HepG2 (cell line): Measurements from ENCODE around the gene POLR1D. TPM values are rescaled to one million over a fixed set of nuclear protein-coding genes. Genes with fewer than 3 reads are reported as not detected.

Experiments
- ADNP ChIP-seq: sonication (generic); formaldehyde crosslinking; IDR thresholded peaks from 2 replicates; pipeline ENCODE4 v1.4.0; 2020; ENCODE audit warnings: missing genetic modification reagents
- AKAP8 ChIP-seq: sonication (generic); formaldehyde crosslinking; IDR thresholded peaks from 2 replicates; pipeline ENCODE4 v1.5.1; 2020; ENCODE audit warnings: mild to moderate bottlenecking, missing genetic modification reagents
- ARID5B ChIP-seq: IDR thresholded peaks from 2 replicates; pipeline ENCODE4 v1.4.0; 2020; ENCODE audit warnings: mild to moderate bottlenecking, missing genetic modification reagents
- ATF1 ChIP-seq: IDR thresholded peaks from 2 replicates; pipeline ENCODE4 v1.6.1; 2016; ENCODE audit warnings: mild to moderate bottlenecking, control low read depth
- BRF2 ChIP-seq: sonication (generic); formaldehyde crosslinking; IDR thresholded peaks from 2 replicates; pipeline ENCODE4 v1.8.1; 2022; ENCODE audit warnings: mild to moderate bottlenecking, missing genetic modification reagents
- ETV6 ChIP-seq: sonication (generic); formaldehyde crosslinking; conservative IDR thresholded peaks from 2 replicates; pipeline ENCODE4 v1.4.0; 2020; ENCODE audit warnings: missing genetic modification reagents
- EZH2 ChIP-seq: conservative IDR thresholded peaks from 2 replicates; pipeline ENCODE4 v1.6.1; 2012; ENCODE audit warnings: mild to moderate bottlenecking, low read depth, low read length, moderate library complexity
- HES4 ChIP-seq: sonication (generic); formaldehyde crosslinking; IDR thresholded peaks from 2 replicates; pipeline ENCODE4 v1.9.0; 2021; ENCODE audit warnings: mild to moderate bottlenecking, missing genetic modification reagents, borderline replicate concordance
- HOXA5 ChIP-seq: sonication (generic); formaldehyde crosslinking; IDR thresholded peaks from 2 replicates; pipeline ENCODE4 v1.4.0; 2020; ENCODE audit warnings: missing genetic modification reagents
- JUN ChIP-seq: sonication (generic); formaldehyde crosslinking; IDR thresholded peaks from 2 replicates; pipeline ENCODE4 v1.4.0; 2020; ENCODE audit warnings: mild to moderate bottlenecking, missing genetic modification reagents
- KMT2B ChIP-seq: IDR thresholded peaks from 2 replicates; pipeline ENCODE4 v1.6.1; 2016; ENCODE audit warnings: missing genetic modification reagents, missing compliant biosample characterization
- MIER3 ChIP-seq: IDR thresholded peaks from 2 replicates; pipeline ENCODE4 v1.6.1; 2016; ENCODE audit warnings: missing compliant biosample characterization, borderline replicate concordance
- MTF2 ChIP-seq: sonication (generic); formaldehyde crosslinking; IDR thresholded peaks from 2 replicates; pipeline ENCODE4 v1.5.0; 2020; ENCODE audit warnings: missing genetic modification reagents, borderline replicate concordance
- SKI ChIP-seq: fragments of 450-650 bp; IDR thresholded peaks from one replicate; pipeline ENCODE4 v1.6.1; 2018; ENCODE audit warnings: mild to moderate bottlenecking; ENCODE audit not compliant: partially characterized antibody
- ZBTB1 ChIP-seq: sonication (generic); formaldehyde crosslinking; IDR thresholded peaks from 2 replicates; pipeline ENCODE4 v1.4.0; 2020; ENCODE audit warnings: missing genetic modification reagents, borderline replicate concordance
- ZBTB49 ChIP-seq: sonication (generic); formaldehyde crosslinking; IDR thresholded peaks from 2 replicates; pipeline ENCODE4 v1.4.0; 2020; ENCODE audit warnings: missing genetic modification reagents, borderline replicate concordance
- ZNF260 ChIP-seq: sonication (generic); formaldehyde crosslinking; IDR thresholded peaks from 2 replicates; pipeline ENCODE4 v1.4.0; 2020; ENCODE audit warnings: missing genetic modification reagents, low read depth, mild to moderate bottlenecking, borderline replicate concordance
- ZNF569 ChIP-seq: sonication (generic); formaldehyde crosslinking; IDR thresholded peaks from 2 replicates; pipeline ENCODE4 v1.5.0; 2020; ENCODE audit warnings: mild to moderate bottlenecking, missing genetic modification reagents, moderate library complexity, borderline replicate concordance
- ZNF772 ChIP-seq: sonication (generic); formaldehyde crosslinking; IDR thresholded peaks from 2 replicates; pipeline ENCODE4 v1.5.0; 2020; ENCODE audit warnings: mild to moderate bottlenecking, missing genetic modification reagents
- ZNF792 ChIP-seq: IDR thresholded peaks from 2 replicates; pipeline ENCODE4 v1.6.1; 2016
- ZNF879 ChIP-seq: sonication (generic); formaldehyde crosslinking; IDR thresholded peaks from 2 replicates; pipeline ENCODE4 v1.8.1; 2023; ENCODE audit warnings: missing genetic modification reagents
- ZSCAN30 ChIP-seq: sonication (generic); formaldehyde crosslinking; IDR thresholded peaks from 2 replicates; pipeline ENCODE4 v1.5.0; 2020; ENCODE audit warnings: mild to moderate bottlenecking, missing genetic modification reagents
- polyA plus RNA-seq, 8 experiments: library from polyadenylated mRNA; depleted of rRNA in 3 of 8; stranded (reverse) in 7 of 8; unstranded in 1 of 8; fragments of >200 nt; fragmentation: Illumina TruSeq in 4 of 8; extraction: Trizol in 4 of 8; gene quantifications; 2 replicates each; pipeline versions ENCODE4 v1.2.1 to v1.2.3, GENCODE V29; 2011 to 2016; ENCODE audit warnings: low read depth in 4 of 8, missing spikeins in 1 of 8, mixed read lengths in 1 of 8; ENCODE audit not compliant: insufficient read depth in 1 of 8
- total RNA-seq, 5 experiments: library from RNA; depleted of rRNA; stranded (reverse); fragments of >200 nt; fragmentation: Illumina TruSeq; extraction: Trizol; gene quantifications; 2 replicates each; pipeline ENCODE4 v1.2.3, GENCODE V29; 2016; ENCODE audit warnings: low read depth in 1 of 5

The POLR1D gene
- total and polyA plus RNA-seq, 2 of the 13 experiments (the other 11 are each of a cell fraction or from before 2014, with no cell fraction given), result 183 to 490 TPM

DNA sequence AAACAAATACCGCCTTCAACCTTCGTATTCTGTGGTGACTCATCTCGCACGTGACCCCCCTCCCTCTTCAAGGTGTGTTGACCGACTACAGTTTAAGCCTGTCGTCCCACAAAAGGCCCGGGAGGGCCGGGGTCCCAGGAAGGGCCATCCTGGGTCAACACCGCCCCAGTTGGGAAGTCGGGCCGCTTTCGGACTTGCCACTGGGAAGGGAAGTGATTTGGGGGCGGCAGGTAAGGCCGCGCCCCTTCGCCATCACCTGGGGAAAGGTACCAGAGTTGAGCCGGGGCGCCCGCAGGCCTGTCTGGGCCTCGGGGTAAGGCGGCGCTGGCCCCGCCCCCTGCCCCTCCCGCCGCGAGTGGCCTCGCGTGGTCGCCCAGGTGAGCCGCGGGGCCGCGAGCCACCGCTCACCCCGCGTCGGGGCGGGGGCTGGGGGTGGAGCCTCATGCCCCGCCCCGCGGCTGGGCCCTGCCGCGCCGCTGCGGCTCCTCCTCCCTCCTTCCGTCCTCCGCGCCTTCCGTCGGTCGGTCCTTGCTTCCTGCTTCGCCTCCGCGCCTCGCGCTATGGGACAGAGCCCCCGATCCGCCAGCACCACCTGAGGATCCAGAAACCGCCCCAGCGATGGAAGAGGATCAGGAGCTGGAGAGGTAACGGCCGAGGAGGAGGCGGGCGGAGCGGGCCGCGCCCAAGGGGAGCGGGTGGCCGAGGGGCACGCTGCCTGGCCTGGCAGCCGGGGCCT lies at the start of gene POLR1D (continued):
- TF ChIP-seq ZBTB1 (CRISPR knock-in tag) (no peak), ADNP (CRISPR knock-in tag) (no peak), ZNF879 (no peak; the same call in 1 of the 2 replicates), BRF2 (no peak), ZSCAN30 (CRISPR knock-in tag) (no peak), ZNF260 (CRISPR knock-in tag) (no peak), JUN (CRISPR knock-in tag) (peak; percentile 44; the same call in 1 of the 2 replicates), ETV6 (CRISPR knock-in tag) (no peak; the same call in 1 of the 2 replicates), HES4 (CRISPR knock-in tag) (peak; percentile 93), KMT2B (no peak; the same call in 1 of the 2 replicates), AKAP8 (CRISPR knock-in tag) (peak; percentile 84), ZNF792 (CRISPR knock-in tag) (peak; percentile 38; the same call in 1 of the 2 replicates), SKI (peak; percentile 55), EZH2 (no peak), MIER3 (CRISPR knock-in tag) (peak; percentile 46; the same call in 1 of the 2 replicates), ZNF569 (CRISPR knock-in tag) (no peak), ZNF772 (CRISPR knock-in tag) (peak; percentile 75; the same call in 1 of the 2 replicates), HOXA5 (CRISPR knock-in tag) (no peak; the same call in 1 of the 2 replicates), ZBTB49 (CRISPR knock-in tag) (0 out of 2 replicates have a peak, but pooled peaks have one; percentile 31), MTF2 (CRISPR knock-in tag) (no peak), ARID5B (CRISPR knock-in tag) (peak; percentile 32), ATF1 (CRISPR knock-in tag) (no peak)
